NCI-H128 (cell line): ENCODE results near the gene AKR7A2.
"Not testable (repeated sequence)": the region's sequence is repeated elsewhere in the genome, so short reads cannot be mapped to it uniquely, and the experiment has no call there.

Experiments used
- DNase-seq: peaks from one replicate; lab custom pipeline; 2025; ENCODE audit not compliant: unreplicated experiment; lab: John Stamatoyannopoulos, UW

AKR7A2 gene

GRCh38 chr1:19307794-19308508 is 4.0 kb downstream of the AKR7A2 start:
- DNase-seq, result no peak

GRCh38 chr1:19306941-19307340 is 5.0 kb downstream of the AKR7A2 start:
- DNase-seq, result no peak

DNA sequence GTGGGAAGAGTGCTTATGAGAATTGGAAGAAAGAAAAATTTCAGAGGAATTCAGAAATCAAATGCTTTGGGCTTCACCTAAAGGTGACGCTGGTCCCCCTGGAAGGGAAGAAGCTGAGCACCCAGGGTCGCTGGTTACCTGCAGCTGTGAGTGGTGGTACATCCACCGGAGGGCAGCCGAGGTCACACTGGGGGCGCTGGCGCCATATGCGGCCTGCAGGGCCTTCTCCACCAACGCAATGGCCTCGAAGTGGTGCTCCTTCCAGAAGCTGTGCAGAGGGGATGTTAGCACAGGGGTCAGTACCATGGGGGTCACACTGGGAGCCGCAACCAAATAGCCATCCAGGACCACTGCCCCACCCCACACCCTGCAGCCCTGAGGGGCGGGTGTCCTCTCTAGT is 6.1 kb downstream of the AKR7A2 start:
- DNase-seq, result no peak

DNA sequence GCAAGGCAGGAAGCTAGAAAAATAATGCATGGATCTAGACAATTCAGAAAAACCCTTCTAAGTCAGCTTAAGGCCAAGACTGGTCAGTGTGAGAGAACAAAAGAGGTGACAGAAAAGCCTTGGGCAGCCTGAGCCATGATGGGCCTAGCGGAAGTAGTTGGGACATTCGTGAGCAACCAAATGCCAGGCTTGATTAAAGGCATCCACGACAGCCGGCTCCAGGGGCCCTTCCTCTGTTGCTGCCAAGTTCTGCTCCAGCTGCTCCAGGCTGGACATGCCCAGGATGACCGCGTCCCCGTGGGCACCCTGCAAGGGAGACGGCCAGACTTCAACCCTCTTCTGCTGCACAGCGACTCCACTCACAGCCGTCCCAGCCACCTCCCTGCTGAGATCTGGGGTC is 7.9 kb downstream of the AKR7A2 start:
- not testable (repeated sequence) for DNase-seq

DNA sequence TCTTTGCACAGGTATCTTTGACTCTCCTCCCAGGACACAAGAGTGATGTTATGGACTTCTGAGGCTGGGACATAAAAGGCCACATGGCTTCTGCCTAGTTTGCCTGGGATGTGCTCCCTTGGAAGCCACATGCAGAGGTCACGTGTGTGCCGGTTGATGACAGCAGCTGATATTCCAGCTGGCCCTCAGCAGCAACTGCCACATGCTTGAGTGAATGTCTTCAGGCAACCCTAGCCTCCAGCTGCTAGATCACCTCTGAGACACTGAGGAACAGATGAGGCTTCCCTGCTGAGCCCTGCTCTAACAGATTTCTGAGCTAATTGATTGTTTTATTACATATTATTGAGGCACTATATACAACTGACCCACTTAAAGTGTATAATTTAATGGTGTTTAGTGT is 11.7 kb downstream of the AKR7A2 start:
- no peak for DNase-seq

DNA sequence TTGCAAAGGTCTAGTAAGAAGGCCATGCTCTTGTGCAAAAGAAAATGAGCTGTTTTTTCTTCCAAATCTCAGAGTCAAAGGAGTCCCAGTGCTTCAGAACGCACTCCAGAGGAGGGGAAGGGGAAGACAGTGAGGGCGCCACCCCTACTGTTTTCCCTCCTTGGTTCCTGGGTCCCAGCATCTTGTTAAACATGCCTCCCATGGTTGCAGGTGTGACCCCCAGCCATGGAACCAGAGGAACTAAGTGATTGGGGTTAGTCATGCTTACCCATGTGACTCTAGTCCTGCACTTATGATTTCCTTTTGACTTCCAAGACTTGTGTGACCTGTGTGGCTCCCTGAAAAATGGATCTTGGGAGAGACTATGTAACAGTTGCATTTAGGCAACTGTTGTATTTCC is 17.3 kb downstream of the AKR7A2 start:
- DNase-seq, result no peak

DNA sequence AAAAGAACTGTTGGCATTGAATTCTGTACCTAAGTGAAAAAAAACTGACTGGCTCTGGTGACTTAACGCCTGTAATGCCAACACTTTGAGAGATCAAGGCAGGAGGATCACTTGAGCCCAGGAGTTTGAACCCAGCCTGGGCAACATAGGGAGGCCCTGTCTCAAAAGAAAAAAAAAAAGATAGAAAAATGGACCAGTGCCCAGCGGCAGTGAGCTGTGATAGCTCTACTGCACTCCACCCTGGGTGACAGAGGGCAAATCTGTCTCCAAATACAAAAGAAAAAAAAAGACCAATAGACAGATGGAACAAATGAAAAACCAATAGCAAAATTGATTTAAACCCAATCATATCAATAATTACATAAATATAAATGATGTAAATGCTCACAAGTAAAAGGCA is 22.7 kb downstream of the AKR7A2 start:
- DNase-seq, result no peak

DNA sequence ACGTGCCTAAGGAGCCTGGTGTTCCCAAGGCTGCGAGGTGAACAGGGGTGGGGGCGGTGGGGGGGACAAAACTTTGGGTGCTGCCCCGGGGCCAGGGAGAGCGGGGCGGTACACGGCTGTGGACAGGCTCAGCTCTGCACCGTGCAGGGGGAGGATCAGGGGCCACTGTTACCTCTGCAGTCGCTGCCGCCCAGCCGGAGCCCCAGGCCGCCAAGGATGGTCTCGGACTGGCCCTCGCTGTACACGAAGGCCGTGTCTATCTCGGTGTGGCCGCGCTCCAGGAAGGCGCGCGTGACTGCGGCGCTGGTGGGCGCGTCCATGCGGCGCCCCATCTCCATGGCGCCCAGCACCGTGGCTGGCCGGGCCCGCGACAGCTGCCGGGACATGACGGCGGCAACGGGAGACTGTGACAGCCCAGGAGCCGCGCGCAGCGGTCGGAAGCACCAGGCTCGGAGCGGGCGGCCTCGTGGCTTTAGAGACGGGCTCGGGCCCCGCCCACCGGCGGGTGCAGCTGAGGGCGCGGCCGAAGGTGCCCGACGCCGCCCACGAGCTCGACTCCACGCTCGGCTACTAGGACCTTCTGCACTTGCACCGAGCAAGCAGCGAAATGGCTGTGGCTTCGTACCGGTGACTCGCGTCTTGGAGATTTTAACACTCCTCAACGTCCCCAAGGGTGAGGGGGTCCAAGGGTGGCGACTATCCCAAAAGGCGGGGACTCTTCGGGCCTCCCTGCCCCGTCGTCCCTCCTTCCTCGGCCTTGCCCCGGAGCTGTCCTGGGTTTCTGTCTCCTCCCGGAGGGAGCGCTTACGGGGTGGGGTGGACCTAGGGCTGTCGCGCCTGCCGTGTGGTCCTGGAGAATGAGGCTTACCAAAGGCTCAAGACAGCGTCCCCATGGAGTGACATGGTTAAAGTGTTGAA is 23.4 kb downstream of the AKR7A2 start, which contains the start of gene AKR7A3:
TSS of gene AKR7A3 (minus strand) at position 447 of the 918 bp plus-strand sequence. CDS start at position 386, 61 bp downstream.
- DNase-seq, result not testable (repeated sequence)

DNA sequence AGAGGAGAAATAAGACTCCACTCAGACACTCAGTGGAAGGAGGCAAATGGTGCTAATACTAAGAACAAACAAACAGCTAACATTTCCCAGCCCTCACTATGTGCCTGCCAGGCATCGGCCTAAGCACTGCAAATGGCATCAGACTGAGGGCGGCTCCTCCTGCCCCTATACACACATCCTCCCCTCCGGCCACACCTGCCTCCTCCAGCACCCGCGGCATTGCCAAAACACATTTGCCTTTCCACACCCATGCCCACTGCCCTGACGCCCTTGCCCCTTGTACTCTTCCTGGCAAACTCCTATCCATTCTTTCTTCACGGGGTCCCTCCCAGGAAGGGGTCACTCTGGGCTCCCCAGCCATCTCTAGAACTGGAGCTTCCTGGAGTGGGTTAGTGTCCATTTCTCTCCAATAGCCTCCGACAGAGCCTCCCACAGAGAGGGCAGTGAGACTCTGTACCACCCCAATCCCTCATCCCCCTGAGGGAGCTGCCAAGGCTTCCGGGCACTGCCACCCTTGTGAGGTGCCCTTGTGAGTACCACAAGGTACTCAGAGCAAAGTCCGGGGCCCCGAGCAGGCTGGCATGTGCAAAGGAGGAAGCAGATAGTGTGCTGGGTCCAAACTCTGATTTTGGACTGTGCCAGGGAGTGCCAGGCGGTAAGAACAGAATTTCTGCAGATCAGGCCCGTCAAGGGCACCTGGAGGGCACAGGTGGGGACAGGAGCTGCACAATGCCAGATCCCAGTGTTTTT is 24.3 kb downstream of the AKR7A2 start:
- no peak for DNase-seq

DNA sequence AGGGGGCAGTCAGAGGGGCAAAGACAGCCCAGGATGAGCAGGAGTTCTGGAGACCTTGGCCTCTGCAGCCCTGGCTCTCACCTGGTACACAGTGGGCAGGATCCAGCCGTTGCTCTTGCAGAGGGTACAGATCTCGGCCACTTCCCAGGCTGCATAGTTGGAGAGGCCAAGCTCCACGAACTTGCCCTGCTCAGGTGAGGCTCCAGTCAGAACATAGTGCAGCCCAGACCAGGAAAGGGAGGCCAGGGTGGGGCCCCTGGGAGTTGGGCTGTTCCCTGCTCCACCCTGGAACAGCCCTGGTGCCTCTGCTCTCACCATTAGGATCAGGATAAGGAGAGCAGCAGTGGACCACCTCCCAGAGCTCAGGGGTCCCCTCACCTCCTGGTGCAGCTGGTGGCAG is 26.1 kb downstream of the AKR7A2 start:
- not testable (repeated sequence) for DNase-seq

DNA sequence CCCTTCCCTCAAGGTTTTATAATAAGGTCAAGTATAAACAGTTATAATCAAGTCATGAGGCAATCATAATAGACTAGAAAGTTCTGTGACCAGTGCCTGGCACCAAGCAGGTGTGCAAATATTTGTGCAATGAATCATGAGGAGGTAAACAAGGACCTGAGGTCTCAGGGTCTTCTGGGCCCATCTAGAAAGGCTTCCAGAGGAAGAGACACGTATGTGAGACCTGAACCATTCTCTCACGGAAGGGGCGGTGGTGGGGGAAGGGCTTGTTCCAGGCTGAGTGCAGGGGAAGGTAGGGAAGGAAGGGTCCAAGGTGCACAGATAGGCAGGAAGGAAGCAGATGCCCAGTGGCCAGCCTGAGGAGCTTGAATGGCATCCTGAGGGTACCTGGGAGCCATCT is 26.6 kb downstream of the AKR7A2 start:
- not testable (repeated sequence) for DNase-seq

DNA sequence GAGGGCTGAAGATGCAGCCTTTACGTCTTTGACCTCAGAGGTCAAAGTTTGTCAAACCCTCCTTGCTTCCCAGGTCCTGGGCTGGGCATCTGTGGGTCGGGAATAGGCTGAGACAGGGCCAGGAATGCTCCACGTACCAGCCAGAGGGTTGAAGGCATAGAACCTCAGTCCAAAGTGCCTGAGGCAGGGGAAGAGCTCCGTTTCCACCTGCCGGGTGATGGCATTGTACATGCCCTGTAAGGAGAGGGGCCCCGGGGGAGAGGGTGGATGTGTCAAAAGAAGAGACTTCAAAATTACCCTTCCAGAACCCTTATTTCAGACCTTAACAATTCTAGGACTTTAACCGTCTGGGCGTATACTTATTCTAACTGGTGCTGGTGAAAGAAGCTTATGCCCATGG is 27.1 kb downstream of the AKR7A2 start:
- no peak for DNase-seq

GRCh38 chr1:19283891-19284290 is 28.1 kb downstream of the AKR7A2 start:
- DNase-seq, result no peak

DNA sequence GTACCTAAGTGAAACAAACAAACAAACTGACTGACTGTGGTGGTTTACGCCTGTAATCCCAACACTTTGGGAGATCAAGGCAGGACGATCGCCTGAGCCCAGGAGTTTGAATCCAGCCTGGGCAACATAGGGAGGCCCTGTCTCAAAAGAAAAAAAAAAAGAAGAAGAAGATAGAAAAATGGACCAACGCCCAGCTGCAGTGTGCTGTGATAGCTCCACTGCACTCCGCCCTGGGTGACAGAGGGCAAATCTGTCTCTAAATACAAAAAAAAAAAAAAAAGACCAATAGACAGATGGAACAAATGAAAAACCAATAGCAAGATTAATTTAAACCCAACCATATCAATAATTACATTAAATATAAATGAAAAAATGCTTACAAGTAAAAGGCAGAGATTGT is 37.3 kb downstream of the AKR7A2 start:
- DNase-seq, result no peak

- DNase-seq, result not testable (repeated sequence)
These were observed 38.0 kb downstream of the AKR7A2 start for GRCh38 chr1:19273844-19274531.

DNA sequence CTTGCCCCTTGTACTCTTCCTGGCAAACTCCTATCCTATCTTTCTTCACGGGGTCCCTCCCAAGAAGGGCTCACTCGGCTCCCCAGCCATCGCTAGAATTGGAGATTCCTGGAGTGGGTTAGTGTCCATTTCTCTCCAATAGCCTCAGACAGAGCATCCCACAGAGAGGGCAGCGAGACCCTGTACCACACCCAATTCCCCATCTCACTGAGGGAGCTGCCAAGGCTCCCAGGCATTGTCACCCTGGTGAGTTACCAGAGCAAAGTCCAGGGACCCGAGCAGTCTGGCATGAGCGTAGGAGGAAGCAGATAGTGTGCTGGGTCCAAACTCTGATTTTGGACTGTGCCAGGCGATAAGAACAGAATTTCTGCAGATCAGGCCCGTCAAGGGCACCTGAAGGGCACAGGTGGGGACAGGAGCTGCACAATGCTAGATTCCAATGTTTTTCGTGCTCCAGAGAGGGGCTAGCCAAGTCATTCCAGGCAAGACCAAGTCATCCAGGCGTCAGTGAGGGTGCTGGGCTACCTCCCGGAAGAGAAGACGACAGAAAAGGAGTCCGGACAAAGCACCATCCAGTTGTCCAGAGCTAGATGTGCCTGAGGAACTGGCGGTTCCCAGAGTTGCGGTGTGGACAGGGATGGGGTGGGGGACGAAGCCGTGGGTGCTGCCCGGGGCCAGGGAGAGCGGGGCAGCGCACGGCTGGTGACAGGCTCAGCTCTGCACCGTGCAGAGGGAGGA is 38.7 kb downstream of the AKR7A2 start:
- DNase-seq, result no peak

GRCh38 chr1:19272064-19272463 is 39.9 kb downstream of the AKR7A2 start:
- DNase-seq, result no peak

- not testable (repeated sequence) for DNase-seq
These were observed 41.6 kb downstream of the AKR7A2 start for GRCh38 chr1:19270343-19270730.

GRCh38 chr1:19269427-19270342 is 42.3 kb downstream of the AKR7A2 start:
- DNase-seq, result not testable (repeated sequence)
